Subcutaneous adipose tissue (tissue), 4 donors: ENCODE results near the gene SIRT1. TPM values are rescaled to one million over a fixed set of nuclear protein-coding genes. Genes with fewer than 3 reads are reported as not detected.

ENCODE experiments used
- total RNA-seq, 4 donors: library from RNA; depleted of rRNA; stranded (reverse); fragments of >200 nt; gene quantifications; one replicate each; pipeline ENCODE4 v1.1.0, GENCODE V29; 2016
- TF ChIP-seq, protein P1 (sequence below): fragments of 450-650 bp; IDR thresholded peaks from one replicate; pipeline ENCODE4 v1.5.1; 2016; ENCODE audit warnings: low read depth, mild to moderate bottlenecking, control low read depth, antibody characterized with exemption, moderate library complexity

SIRT1 gene
- total RNA-seq, 4 donors from 2014 or later: 34.7 to 44.7 (median 36.8) TPM

DNA sequence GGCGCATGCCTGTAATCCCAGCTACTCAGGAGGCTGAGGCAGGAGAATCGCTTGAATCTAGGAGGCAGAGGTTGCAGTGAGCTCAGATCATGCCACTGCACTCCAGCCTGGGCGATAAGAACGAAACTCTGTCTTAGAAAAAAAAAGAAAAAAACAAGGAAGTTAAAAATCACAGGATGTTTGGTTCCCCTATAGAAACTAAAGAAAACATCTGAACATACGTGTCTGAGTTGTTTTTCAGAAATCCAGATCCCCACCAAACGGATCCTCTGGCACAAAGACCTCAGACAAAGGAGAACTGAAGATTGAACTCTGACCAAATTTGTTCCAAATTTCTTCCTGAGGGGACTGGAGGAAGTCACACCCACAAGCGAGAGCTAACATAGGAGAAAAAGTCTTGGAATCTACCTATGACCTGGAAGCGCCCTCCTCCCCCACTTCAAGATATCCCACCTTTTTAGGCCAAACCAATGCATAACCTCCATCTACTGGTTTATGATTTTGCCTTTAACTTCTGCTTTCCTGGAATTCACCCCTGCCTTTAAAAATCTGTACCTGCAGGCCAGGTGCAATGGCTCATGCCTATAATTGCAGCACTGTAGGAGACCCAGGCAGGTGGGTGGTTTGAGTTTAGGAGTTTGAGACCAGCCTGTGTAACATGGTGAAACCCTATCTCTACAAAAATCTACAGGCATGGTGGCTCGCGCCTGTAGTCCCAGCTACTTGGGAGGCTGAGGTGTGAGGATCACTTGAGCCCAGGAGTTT is 19.7 kb upstream of the SIRT1 start:
- TF ChIP-seq, protein P1, sequence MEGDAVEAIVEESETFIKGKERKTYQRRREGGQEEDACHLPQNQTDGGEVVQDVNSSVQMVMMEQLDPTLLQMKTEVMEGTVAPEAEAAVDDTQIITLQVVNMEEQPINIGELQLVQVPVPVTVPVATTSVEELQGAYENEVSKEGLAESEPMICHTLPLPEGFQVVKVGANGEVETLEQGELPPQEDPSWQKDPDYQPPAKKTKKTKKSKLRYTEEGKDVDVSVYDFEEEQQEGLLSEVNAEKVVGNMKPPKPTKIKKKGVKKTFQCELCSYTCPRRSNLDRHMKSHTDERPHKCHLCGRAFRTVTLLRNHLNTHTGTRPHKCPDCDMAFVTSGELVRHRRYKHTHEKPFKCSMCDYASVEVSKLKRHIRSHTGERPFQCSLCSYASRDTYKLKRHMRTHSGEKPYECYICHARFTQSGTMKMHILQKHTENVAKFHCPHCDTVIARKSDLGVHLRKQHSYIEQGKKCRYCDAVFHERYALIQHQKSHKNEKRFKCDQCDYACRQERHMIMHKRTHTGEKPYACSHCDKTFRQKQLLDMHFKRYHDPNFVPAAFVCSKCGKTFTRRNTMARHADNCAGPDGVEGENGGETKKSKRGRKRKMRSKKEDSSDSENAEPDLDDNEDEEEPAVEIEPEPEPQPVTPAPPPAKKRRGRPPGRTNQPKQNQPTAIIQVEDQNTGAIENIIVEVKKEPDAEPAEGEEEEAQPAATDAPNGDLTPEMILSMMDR: no peak

DNA sequence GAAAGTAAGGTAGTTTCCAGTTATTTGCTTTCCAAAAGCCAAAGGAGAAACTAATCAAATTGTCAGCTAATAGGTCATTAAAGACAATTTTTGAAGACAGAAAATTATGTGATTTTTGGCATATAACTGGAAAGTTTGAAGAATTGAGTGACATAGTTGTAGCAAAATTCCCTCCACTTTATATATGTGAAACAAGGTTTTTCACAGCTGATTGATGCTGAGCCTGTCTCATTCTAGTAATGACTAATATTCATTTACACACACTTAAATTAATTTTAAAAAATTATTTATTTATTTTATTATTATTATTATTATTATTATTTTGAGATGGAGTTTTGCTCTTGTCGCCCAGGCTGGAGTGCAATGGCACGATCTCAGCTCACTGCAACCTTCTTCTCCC is 16.3 kb upstream of the SIRT1 start:
- TF ChIP-seq, protein P1: no peak

DNA sequence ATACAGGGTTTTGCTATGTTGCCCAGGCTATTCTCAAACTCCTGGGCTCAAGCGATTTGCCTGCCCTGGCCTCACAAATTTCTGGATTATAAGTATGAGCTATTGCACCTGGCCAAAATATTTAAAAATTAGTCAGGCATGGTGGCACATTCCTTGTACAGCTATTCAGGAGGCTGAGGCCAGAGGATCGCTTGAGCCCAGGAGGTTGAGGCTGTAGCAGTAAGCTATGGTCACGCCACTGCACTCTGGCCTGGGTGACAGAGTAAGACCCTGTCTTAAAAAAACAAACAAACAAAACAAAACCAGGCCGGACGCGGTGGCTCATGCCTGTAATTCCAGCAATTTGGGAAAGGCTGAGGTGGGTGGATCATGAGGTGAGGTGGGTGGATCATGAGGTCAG is 14.5 kb upstream of the SIRT1 start:
- TF ChIP-seq, protein P1: no peak

DNA sequence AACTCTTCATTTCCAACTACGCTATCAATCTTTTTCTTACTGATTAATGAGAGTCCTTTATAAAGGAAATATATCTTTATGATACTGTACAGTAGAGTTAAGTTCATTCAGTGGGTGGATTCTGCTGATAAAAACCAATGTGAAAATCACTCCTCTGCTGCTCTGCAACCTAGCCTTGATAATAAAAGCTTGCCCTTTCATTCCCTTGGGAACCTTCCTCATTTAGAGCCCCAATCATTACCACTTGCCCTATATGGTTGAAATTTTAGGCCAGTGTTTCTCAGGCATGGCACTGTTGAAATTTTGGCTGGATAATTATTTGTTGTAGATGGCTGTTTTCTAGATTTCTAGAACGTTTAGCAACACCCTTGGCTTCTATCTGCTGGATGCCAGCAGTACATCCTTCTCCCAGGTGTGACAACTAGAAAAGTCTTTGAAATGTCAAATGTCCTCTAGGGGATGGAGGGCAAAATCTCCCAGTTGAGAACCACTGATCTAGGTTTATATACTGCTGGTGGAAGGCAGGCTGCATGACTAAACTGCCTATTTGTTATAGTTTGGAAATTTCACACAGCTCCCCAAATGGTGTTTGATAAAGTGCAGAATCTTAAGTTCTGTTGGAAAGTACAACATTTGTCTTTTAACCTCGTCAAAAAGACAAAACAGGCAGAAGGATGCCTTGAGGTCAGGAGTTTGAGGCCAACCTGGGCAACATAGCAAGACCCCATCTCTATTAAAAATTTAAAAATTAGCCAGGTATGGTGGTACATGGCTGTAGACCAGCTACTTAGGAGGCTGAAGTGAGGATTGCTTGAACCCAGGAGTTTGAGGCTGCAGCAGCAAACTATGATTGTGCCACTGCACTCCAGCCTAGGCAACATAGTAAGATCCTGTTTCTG is 8.9 kb upstream of the SIRT1 start:
- TF ChIP-seq, protein P1: no peak

DNA sequence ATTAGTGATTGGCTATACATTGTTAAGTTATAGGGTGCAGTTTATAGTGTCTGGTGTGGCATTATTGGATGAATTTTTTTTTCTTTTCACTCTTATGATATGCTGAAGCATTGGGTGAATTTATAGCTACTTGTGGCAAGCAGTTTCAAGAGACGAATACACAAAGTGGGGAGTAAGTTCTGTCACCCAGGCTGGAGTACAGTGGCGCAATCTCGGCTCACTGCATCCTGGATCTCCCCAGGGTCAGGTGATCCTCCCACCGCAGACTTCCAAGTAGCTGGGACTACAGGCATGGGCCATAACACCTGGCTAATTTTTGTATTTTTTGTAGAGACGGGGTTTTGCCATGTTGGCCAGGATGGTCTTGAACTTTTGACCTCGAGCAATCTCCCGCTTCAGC is 6.3 kb upstream of the SIRT1 start:
- TF ChIP-seq, protein P1: no peak

DNA sequence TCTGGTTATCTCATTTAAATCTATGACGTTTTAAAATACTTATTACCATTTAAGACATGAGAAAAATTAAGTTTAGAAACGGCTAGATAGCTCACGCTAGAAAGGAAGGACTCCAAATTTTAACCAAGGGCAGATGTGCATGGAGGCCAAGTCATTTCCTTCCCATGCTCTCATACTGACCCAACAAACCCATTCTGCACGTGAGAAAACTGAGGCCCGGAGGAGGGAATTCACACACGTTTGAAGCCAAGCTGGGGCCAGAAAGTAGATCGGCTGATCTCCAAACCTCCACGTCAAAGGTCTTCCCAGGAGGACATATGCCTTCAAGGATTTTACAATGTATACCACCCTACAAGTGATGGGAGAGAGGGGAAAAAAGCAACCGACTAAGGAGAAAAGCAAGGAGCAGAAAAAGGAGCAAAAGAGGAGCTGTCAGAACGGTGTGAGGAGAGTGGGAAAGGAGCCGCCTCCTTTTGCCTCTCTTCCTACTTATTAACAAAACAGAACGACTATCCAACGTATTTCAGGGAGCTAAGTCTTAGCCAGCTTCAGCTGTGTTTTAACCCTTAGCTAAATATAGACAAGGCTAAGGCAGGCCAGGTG is 645 bp upstream of the SIRT1 start:
- TF ChIP-seq, protein P1: no peak
